T-helper 1 cell treated with Interleukin-12 subunit alpha and Interleukin-12 subunit beta and Interleukin-4 antibody, amounts not matched to agents 30 ng/mL and 1 ng/mL, for 36 hours (primary cell): ENCODE data around the gene CFAP54. TPM values are rescaled to one million over a fixed set of nuclear protein-coding genes. Genes with fewer than 3 reads are reported as not detected.
"Not testable (repeated sequence)": the region's sequence is repeated elsewhere in the genome, so short reads cannot be mapped to it uniquely, and the experiment has no call there.

Source experiments
- intact Hi-C: fragments of 100-400 bp; cut with micrococcal nuclease; formaldehyde crosslinking; loops from one replicate; pipeline ENCODE4 v1.15.1; 2024
- total RNA-seq: library from RNA; stranded (reverse); gene quantifications from 2 replicates; pipeline ENCODE4 v1.2.3, GENCODE V29; 2022

Gene CFAP54, protein sequence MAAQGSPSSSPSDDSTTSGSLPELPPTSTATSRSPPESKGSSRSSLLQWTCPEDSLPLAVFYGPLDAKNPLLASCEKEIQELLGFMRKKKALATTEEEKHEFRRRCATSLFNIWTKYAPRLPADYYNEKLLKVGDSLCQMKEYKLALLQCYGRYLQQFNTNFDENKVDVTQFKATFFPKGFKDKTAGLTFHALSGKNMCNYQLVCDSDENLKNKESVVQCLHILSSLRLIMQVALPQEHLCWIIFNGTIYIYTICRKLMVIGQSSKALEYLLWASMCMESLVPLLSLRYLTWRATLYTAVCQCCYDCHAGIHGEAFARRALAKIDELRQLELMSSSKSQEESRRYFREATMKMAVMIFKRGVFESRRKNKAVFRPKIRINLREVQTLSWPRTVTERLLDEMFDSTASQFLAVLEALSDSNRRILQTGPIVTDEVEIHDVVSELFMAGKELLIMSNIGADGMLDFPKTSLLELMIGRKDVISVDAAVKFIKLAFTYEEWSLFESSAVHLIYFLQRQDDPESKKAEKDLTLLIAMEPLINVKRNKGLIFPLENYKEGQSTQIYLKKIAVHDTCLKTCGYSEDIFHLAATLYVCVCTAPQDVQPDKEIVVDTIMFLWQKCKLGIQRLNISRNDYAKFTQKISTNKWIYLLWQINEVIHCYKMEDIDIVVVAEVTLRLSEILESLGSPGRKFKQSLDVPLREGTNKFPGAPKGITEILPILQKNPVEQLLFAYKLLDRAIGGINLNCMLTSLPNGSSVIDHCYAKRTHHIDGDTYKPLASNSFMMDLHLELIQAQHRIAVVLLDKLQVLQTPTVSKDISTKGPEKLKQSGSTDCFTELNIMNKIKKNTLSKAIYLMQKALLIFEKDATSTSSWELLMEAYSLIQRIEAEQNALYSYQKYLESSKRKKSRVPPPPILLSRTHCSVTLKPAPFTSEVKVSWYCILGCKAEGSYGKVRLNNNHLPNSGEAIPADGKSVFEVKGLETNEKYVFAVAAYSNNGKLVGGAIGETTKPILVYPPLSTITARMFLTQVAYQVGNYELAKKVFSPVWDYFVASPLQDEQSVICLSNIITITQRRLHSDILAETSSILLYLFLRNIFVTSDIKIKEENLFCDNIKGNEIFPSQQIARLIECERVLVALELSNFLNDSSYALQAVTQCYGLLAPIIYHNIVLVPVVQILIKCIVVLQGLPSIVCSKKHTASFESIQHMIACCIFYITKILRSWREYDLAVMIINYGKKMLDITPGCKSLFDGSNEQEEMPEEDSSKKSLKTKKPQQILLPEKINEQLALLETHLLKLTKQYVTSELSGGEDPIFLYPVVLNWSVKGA (N-terminal part only)
- 0.25 and 0.27 TPM in 2 replicates for total RNA-seq

GRCh38 chr12:96489392-96490056 lies at the start of gene CFAP54:
Gene CFAP54, plus strand, starts transcription at chr12:96489577. Its CDS starts 33 bp downstream, at chr12:96489610.
- intact Hi-C loops, result loop anchor here (1.0 to 5.0 kb wide), 16 partner anchors 27 to 1272 kb away; partner anchors contain the start of genes AMDHD1, CCDC38, FGD6 and LTA4H

DNA sequence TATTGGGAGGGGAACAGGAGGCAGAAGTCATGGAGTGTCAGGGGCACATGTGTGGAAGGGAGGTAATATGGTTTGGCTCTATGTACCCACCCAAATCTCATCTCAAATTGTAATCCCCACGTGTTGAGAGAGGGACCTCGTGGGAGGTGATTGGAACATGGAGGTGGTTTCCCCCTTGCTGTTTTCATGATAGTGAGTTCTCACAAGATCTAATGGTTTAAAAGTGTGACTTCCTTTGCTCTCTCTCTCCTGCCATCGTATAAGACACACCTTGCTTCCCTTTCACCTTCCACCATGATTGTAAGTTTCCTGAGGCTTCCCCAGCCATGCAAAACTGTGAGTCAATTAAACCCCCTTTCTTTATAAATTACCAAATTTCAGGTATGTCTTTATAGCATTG lies 47.6 kb upstream of the CFAP54 start:
- intact Hi-C loops, result no loop called here

GRCh38 chr12:96442906-96443305 lies 46.5 kb upstream of the CFAP54 start:
- intact Hi-C loops, result no loop called here

- intact Hi-C loops, result no loop called here
Measured at GRCh38 chr12:96444399-96444798, 45.0 kb upstream of the CFAP54 start.

GRCh38 chr12:96445691-96446583 lies 43.4 kb upstream of the CFAP54 start:
- intact Hi-C loops, result loop anchor here (1.0 to 5.0 kb wide), 13 partner anchors 12 to 587 kb away; partner anchors contain the start of genes CFAP54, LTA4H and NEDD1

DNA sequence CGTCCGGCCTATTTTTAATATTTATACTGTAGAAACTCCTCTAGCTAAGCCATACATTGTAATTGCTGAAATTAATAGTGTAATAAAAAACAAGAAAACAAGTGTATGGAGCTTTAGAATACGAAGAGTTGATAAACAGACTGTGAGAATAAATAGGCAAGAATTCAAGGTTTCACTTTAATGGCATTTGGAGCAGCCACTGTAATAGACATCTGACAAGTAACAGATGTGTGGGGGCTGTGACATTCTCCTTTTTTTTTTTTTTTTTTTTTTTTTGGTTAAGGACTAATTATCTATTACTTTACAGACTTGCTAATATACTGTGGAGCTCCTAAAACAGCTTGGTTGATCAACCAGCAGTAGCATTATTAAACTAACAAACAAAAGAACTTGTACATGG lies 42.1 kb upstream of the CFAP54 start:
- intact Hi-C loops, result loop anchor here (2.0 to 5.0 kb wide), 2 partner anchors 210 to 460 kb away; partner anchors contain the start of gene NEDD1

- intact Hi-C loops, result loop anchor here (5.0 kb wide), 1 partner anchor 459 kb away; the partner anchor contains the start of gene NEDD1
Measured at GRCh38 chr12:96448300-96448699, 41.1 kb upstream of the CFAP54 start.

DNA sequence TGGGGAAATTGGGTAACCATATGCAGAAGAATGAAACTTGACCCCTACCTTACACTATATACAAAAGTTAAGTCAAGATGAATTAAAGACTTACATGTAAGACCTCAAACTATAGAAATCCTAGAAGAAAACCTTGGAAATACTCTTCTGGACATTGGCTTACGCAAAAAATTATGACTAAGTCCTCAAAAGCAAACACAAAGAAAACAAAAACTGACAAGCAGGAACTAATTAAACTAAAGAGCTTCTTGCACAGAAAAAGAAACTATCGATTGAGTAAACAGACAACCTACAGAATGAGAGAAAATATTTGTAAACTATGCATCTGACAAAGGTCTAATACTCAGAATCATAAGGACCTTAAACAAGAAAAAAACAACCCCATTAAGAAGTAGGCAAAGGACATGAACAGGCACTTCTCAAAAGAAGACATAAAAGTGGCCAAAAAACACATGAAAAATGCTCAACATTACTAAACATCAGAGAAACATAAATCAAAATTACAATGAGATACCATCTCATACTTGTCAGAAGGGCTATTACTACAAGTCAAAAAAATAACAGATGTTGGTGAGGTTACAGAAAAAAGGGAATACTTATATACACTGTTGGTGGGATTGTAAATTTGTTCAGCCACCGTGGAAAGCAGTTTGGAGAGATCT lies 37.0 kb upstream of the CFAP54 start:
- intact Hi-C loops, result no loop called here

GRCh38 chr12:96454396-96454795 lies 35.0 kb upstream of the CFAP54 start:
- intact Hi-C loops, result no loop called here

DNA sequence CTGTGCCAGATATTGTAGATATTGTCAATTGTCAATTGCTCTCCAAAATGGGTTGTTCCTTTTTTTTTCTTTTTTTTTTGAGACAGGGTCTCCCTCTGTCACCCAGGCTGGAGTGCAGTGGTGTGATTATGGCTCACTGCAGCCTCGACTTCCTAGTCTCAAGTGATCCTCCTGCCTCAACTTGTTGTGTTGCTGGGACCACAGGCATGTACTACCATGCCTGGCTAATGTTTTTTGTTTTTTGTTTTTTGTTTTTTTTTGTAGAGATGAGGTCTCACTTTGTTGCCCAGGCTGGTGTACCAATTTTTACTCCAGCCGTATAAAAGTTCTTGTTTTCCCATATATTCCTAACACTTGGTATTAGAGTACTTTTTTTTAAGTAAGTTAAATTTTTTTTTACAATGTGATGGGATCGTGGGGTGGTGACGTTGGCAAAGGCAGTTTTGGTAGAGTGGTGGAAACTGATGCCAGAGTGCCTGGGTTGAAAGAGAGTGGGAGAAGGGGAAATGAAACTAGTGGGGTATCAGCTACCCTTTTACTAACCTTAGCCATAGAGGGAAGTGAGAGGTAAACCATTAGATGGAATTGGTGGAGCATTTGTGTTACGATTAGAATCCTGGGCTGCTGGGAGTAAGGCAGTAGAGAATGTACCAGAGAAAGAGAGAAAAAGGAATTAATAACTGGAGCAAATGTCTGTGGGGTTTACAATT lies 33.0 kb upstream of the CFAP54 start:
- intact Hi-C loops, result no loop called here

GRCh38 chr12:96457191-96457930 lies 32.0 kb upstream of the CFAP54 start:
- intact Hi-C loops, result no loop called here

DNA sequence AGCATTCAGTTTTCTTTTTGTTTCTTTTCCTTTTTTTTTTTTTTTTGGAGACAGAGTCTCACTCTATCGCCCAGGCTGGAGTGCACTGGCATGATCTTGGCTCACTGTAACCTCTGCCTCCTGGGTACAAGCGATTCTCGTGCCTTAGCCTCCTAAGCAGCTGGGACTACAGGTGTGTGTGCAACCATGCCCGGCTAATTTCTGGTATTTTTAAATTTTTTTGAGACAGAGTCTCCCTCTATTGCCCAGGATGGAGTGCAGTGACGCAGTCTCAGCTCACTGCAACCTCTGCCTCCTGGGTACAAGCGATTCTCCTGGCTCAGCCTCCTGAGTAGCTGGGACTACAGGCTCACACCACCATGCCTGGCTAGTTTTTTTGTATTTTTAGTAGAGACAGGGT lies 30.1 kb upstream of the CFAP54 start:
- intact Hi-C loops, result not testable (repeated sequence)

- intact Hi-C loops, result no loop called here
Measured at GRCh38 chr12:96462571-96463280, 26.7 kb upstream of the CFAP54 start.

DNA sequence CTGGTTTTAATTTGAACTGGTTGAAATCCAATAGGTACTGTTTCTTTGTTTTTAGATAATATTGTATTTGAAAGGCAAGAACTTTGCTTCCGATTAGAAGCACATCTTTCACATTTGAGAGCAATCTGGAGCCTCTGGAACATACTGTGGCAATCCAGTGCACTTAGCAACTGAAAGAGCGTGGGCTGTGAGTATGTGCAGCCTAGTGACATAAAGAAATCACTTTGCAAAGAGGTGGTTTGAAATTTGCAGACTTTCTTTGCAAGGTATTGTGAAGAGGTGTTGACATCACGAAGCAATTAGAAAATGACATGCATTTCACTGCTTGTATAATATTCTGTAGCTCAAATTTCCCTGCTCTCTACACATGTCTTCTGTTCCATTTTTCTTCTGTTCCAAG lies 23.5 kb upstream of the CFAP54 start:
- intact Hi-C loops, result no loop called here

GRCh38 chr12:96466939-96467751 lies 22.2 kb upstream of the CFAP54 start:
- intact Hi-C loops, result no loop called here
